ENCODE data around the gene ZNG1A. TPM values are rescaled to one million over a fixed set of nuclear protein-coding genes. Genes with fewer than 3 reads are reported as not detected.
A peak's percentile ranks its signal among the peaks of the same experiment; 100 is the strongest.

Gene ZNG1A
- total and polyA plus RNA-seq, 2 donors (not counting 1 experiment from before 2014, with no cell fraction given) = 14.0 to 59.9 TPM

- DNase-seq (peak; percentile 91), ATAC-seq (ENCODE audit: low read depth) (peak; percentile 81)
- under 1% methylated on average over 103 of the region's 103 CpGs for WGBS (ENCODE audit: insufficient coverage)
- intact Hi-C loops (cut with micrococcal nuclease) = loop anchor here (1.0 kb wide), 2 partner anchors 57 to 82 kb away; no protein-coding TSS in a partner anchor
- H3K4me1 Mint-ChIP-seq = peaks cover 41% of the 10 kb centered on the region
- peak within 1 kb of the TSS; percentile 92 for H2AFZ ChIP-seq (ENCODE audit: insufficient read depth, low read depth, low read length, poor library complexity, severe bottlenecking)
- no peaks in the 10 kb centered on the region for H3K36me3 ChIP-seq (replicated peaks in 1 of 2; ENCODE audit: control extremely low read depth in 1 of 2, control insufficient read depth in 1 of 2, extremely low read depth in 1 of 2, insufficient read depth in 2 of 2, low read length in 1 of 2)
- TF ChIP-seq CTCF (IDR thresholded peaks at IDR 0.05) (peak; percentile 53), EZH2 (IDR thresholded peaks at IDR 0.05; ENCODE audit: borderline replicate concordance, insufficient read depth, low read depth, low read length, poor library complexity, severe bottlenecking) (no peak)
- H3K9me3 Mint-ChIP-seq (ENCODE audit: insufficient read depth) = no peaks in the 10 kb centered on the region
- H3K27me3 ChIP-seq (replicated peaks in 1 of 4; ENCODE audit: control extremely low read depth in 1 of 4, control insufficient read depth in 3 of 4, insufficient read depth in 4 of 4, low read length in 3 of 4) = no peaks in the 10 kb centered on the region
- CTCF ChIA-PET = interaction anchor here (0.6 to 3.4 kb wide), 17 partner anchors 9 to 95 kb away, joined by 3 to 27 read pairs (median 4); no protein-coding TSS in a partner anchor
- H3K9me3 ChIP-seq (ENCODE audit: control extremely low read depth in 1 of 3, control insufficient read depth in 2 of 3, insufficient read depth in 1 of 3, low read length in 2 of 3) = no peaks in the 10 kb centered on the region
- H3K4me1 ChIP-seq (ENCODE audit: control insufficient read depth in 2 of 2, insufficient read depth in 2 of 2, low read length in 2 of 2) = peaks cover 27 to 37% of the 10 kb centered on the region in 2 donors
- peaks cover 43% of the 10 kb centered on the region for H3K79me2 ChIP-seq (ENCODE audit: control insufficient read depth, insufficient read depth, low read length)
- peak within 1 kb of the TSS; percentile 61 to 90 for H3K27ac ChIP-seq (ENCODE audit: low read length in 2 of 2)
- POLR2A ChIA-PET = interaction anchor here (1.0 to 2.2 kb wide), 6 partner anchors 9 to 83 kb away, joined by 3 to 17 read pairs (median 5); no protein-coding TSS in a partner anchor
- no peaks in the 10 kb centered on the region for H4K20me1 ChIP-seq (ENCODE audit: control insufficient read depth, insufficient read depth, low read length, poor library complexity, severe bottlenecking)
- H3K4me3 Mint-ChIP-seq = peak within 1 kb of the TSS; percentile 94
- H3K27me3 Mint-ChIP-seq = no peaks in the 10 kb centered on the region
- peak within 1 kb of the TSS; percentile 97 for H3K27ac Mint-ChIP-seq
- H3K9ac ChIP-seq (ENCODE audit: low read length) = peak within 1 kb of the TSS; percentile 83
- H3K4me3 ChIP-seq (ENCODE audit: control extremely low read depth in 1 of 5, extremely low read depth in 1 of 5, insufficient read depth in 1 of 5, low read depth in 2 of 5, low read length in 4 of 5) = peak within 1 kb of the TSS; percentile 67 to 93 (median 79)
- H3K4me2 ChIP-seq (replicated peaks; ENCODE audit: low read depth, low read length, poor library complexity, severe bottlenecking) = peak within 1 kb of the TSS; percentile 95
Measured at GRCh38 chr9:214648-215493, 36.0 kb upstream of the ZNG1A start, which contains the start of gene DOCK8. Gene DOCK8 (plus strand): TSS chr9:214865. CDS start chr9:214977, 112 bp downstream.
